GM19452 (cell line): ENCODE data around the gene TRMT2A.

Experiments
- ATAC-seq: cut with Tn5 transposase; IDR thresholded peaks from one replicate; pipeline ENCODE4 v1.9.1; 2021; ENCODE audit not compliant: unreplicated experiment

The TRMT2A gene

DNA sequence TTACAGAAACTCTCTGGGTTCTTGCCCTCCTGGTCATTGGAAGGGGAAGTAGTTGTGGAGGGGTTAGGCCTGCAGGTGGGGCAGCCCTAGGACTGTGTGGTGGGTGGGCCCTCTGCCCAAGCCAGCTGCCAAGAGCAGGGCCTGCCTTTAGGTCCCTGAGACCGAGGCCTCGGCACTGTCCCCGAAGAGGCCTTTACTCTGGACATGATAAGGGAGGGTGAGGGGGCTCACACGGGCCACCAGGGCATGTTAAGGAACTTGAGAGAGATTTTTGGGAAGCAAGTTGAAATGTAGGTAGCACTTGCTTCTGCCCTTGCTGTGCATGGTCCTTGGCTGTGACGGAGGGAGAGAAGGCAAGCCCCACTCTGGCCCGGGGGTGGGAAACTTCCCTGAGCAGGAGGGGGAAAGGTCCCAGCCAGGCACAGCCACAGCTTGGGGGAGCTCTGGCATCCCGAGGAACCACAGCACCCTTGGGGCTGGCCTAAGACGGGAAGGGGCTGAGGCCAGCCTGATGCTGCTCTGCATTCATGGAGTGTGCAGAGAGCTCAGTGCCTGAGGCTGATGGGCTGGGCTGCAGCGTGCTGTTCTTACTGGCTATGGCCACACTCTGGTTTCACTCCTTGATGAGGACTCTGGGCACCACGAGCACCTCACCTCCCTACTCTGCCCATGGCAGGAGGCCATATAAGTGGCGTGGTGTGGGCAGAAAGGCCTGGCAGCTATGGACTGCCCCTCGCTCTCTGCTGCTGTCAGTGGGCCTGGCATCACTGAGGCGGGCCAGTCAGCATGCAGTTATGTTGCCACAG is 8.9 kb downstream of the TRMT2A start:
- no peak for ATAC-seq

DNA sequence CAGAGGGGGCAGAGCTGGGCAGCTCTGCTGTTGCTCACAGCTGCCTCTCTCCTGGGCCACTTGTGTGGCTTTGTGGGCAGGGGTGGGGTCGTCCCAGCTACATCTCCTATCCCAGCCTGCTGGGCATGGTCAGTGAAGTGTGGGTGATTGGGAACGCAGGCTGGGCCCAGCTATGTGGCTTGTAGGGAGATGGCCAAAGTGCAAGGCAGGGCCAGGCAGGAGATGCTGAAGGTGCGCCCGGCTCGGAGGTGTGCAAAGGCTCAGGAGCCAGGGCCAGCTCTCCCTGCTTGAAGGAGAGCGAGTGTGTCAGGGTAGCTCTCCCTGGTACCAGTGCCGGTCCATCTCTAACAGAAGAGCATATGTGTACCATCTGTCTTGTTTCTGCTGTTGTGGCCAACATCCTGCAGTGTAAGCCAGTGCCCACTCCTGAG is 9.5 kb downstream of the TRMT2A start:
- no peak for ATAC-seq

- no peak for ATAC-seq
These were observed 10.2 kb downstream of the TRMT2A start for GRCh38 chr22:20106849-20107237.

GRCh38 chr22:20106205-20106848 is 10.7 kb downstream of the TRMT2A start:
- no peak for ATAC-seq

GRCh38 chr22:20105456-20106204 is 11.4 kb downstream of the TRMT2A start:
- ATAC-seq, result no peak

DNA sequence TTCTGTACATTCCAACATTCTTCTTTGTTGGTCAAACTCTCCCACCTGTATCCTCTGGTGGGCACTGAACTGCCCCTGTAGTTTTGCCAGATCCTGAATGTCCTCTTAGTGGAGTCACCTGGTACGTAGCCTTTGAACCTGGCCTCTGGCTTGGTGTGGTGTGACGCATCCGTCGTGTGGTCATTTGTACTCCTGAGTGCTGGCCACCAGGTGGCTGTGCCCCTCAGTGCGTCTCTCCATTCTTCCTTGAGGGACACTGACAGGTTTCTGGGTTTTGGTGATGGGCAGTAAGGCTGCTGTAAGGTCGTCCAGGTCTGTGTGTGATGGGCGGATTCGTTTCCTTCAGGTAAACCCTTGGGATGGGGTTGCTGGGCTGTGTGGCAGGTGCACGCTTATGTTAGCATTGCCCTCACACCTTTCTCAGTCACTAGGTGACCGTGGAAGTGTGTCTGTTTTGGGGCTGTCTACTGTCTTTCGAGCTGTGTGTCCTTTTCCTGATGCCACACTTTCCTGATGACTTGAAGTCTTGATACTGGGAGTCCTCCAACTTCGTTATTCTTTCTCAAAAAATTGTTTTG is 14.7 kb downstream of the TRMT2A start:
- ATAC-seq, result no peak

GRCh38 chr22:20101638-20102037 is 15.4 kb downstream of the TRMT2A start:
- no peak for ATAC-seq

- no peak for ATAC-seq
These were observed 17.8 kb downstream of the TRMT2A start for GRCh38 chr22:20099099-20099711.

DNA sequence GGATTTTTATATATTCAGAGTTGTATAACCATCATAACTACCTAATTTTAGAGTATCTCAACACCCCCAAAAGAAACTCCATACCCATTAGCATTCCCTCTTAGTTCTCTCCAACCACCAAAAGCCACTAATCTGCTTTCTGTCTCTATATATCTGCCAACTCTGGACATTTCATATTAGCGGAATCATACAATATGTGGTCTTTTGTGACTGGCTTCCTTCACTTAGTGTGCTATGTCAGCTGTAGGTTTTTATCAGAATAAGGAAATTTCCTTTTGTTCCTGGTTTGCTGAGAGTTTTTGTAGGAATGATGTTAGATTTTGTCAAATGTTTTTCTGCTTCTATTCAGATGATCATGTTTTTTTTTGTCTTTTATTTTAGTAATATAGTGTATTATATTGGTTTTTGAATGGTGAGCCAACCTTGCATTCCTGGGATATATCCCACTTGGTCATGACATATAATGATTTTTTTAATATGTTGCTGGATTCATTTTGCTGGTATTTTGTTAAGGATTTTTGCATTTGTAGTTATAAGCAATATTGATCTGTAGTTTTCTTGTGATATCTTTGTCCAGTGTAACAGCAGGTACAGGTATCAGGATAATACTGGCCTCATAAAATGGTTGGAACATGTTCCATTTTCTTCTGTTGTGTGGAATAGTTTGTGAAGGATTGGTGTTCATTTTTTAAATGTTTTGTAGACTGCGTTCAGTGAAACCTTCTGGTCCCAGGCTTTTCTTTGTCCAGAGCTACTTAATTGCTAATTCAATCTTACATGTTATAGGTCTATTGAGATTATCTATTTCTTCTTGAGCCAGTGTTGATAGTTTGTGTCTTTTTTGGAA is 20.2 kb downstream of the TRMT2A start:
- no peak for ATAC-seq

DNA sequence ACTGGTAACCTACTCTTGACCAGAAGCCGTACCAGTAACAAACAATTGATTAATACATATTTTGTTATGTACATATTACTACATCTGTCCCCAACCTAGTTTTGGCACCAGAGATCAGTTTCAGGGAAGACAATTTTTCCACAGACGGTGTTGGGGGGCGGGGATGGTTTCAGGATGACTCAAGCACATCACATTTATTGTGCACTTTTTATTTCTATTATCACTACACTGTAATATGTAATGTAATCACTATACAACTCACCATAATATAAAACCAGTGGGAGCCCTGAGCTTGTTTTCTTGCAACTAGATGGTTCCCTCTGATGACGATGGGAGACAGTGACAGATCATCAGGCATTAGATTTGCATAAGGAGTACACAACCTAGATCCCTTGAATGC is 21.5 kb downstream of the TRMT2A start:
- ATAC-seq, result no peak

DNA sequence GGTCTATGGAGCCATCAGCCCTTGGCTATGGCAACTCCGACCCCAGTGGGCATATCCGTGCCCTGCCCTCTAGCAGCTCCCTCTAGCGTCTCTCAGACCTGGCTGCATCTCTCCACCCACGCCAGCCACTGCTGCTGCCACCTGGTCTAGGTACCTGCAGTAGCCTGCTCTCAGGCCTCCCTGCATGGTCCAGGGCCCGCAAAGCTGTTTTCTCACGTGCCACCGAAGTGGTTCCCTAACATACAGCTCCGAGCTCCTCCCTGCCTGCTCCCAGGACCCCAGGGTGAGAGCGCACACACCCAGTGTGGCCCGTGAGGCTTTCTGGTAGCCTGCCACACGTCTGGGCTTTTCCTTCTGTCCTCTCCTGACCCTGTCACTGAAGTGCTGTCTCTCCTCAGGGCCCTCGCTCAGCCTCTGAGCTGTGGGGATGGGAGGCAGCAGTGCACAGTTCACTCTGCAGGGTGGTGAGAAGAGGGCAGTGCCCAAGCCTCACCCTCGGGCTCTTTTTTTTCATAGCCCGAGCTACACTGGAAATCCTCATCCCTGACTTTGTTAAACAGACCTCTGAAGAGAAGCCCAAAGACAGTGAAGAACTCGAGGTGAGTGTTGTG is 22.7 kb downstream of the TRMT2A start:
- no peak for ATAC-seq

DNA sequence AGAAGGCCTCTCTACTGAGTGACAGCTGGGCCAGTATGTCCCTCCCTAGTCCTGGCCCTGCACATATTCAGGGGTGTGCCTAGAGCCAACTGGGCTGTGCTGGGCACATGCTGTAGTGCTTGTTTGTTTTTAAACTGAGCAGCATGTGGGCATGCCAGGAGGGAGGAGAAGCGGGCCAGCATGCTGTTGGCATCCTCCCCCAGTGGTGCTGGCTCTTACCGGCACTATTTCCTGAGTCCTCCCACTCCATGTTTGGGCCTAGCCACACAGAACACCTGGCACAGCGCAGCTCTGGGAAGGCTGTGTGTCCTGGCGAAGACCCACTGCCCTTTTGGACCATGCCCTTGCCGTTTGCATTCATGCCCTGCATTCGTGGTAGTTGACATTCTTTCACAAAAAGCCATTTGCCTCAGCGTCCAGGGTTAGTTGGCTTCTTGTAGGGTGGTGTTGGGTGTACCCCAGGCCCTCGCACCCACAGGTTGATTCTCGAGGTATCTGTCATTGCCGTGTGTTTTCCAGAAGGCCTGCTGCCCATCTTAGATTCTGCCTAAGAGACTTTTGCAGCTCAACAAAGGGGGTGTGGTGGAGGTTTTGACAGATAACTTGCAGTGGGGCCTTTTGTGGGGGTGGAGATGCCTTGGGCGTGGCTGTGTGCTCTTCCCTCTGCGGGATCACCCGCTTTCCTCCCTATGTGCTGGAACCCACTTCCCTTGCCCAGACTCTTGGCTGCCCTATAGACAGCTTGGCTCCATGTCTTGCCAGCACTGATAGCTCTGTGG is 23.4 kb downstream of the TRMT2A start:
- no peak for ATAC-seq

GRCh38 chr22:20092477-20092854 is 24.6 kb downstream of the TRMT2A start:
- no peak for ATAC-seq

GRCh38 chr22:20091690-20092476 is 25.1 kb downstream of the TRMT2A start:
- no peak for ATAC-seq

DNA sequence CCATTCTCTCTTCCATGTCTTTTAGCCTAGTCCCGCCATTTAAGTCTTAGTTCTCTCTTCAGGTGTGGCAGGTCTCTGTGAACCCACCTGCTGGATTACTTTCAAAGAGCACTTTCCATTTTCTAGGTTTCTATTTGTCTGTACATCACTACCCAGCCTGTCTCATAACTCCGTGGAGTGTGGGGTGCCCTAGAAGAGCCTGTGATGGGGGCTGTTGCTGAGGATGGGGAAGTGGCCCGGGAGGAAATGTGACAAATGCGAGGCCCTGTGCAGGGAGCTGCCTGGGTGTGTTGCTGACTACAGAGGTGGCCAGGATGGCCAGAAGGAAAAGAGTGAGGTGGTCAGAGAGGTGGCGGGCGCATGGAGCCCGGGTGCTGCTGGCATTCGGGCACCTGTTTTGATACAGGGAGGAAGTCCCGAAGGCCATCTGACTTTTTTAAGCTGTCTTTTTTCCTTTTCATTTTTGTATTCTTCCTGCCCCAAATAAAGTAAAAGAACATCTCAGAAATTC is 26.2 kb downstream of the TRMT2A start:
- no peak for ATAC-seq

DNA sequence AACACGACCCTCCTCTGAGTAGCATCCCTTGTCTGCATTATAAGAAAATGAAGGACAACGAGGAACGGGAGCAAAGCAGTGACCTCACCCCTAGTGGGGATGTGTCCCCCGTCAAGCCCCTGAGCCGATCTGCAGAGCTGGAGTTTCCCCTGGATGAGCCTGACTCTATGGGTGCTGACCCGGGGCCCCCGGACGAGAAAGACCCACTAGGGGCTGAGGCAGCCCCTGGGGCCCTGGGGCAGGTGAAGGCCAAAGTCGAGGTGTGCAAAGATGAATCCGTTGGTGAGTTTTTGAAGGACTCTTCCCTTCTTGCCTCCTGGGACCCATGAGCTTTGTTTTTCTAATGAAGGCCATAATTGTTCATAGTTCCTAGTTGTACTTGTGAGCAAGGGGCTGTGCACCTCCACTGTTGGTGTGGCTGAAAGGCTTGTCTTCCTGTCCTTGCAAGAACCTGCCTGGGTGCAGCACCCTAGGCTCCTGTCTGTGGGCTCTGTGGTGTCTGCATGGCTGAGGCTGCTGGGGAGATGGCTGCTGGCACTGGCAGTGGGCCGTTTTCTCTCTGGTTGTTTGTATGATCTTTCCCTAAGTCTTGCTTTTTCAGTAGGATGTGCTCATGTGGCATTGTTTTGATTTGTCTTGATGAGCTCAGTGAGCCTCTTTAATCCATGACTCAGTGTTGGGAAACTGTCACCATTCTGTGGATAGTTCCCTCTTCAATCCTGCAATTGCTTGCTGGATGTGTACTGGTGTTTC is 26.9 kb downstream of the TRMT2A start:
- ATAC-seq, result no peak

GRCh38 chr22:20089226-20089976 is 27.6 kb downstream of the TRMT2A start:
- no peak for ATAC-seq
